Stimulated activated CD4-positive, alpha-beta T cell treated with anti-CD3 and anti-CD28 coated beads, Interleukin-1b, Interleukin-23, amount 100 ng/mL, for 4 hours (primary cell): ENCODE measurements around the gene MICU1.
"Not testable (repeated sequence)": the region's sequence is repeated elsewhere in the genome, so short reads cannot be mapped to it uniquely, and the experiment has no call there.

Experiments used
- DNase-seq, 2 donors: peaks; one replicate each; pipeline ENCODE4 v3.0.0-alpha.2; 2020; ENCODE audit warnings: low read depth in 2 of 2

MICU1 gene

GRCh38 chr10:72557362-72557761 is 68.5 kb downstream of the MICU1 start:
- no peak for DNase-seq

GRCh38 chr10:72552857-72553256 is 73.0 kb downstream of the MICU1 start:
- DNase-seq, result no peak

DNA sequence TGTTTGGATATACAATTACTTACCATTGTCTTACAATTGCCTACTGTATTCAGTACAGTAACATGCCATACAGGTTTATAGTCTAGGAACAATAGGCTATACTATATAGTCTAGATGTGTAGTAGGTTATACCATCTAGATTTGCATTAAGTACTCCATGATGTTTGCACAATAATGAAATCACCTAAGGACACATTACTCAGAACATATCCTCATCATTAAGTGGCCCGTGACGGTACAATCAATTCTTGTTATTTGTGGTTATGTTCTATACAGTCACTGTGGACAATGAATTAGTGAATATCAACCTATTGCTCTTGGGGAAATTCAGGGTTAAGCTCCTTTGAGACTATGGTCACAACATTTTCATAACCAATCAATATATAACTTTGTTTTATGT is 75.6 kb downstream of the MICU1 start:
- DNase-seq, result no peak

GRCh38 chr10:72545546-72545945 is 80.3 kb downstream of the MICU1 start:
- no peak for DNase-seq

GRCh38 chr10:72543855-72544254 is 82.0 kb downstream of the MICU1 start:
- DNase-seq, result not testable (repeated sequence)

DNA sequence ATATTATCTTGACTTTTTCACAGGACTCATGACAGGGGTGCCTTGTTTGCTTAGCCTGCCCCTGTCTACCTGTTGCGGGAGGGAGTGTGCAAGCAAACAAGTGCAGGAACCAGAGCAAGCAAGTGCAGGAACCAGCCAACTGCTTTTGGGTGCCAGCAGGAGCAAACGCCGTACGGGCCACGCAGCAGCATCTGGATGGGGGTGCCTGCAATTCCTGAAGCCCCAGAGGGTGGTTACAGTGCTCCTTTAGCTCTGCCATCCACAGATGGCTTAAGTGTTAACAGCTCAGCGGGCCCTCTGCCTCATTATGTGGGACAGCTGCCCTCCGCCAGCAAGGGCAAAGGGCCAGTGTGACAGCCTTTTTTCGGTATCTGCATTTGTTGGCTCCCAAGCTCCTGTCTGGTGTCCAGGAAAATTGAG is 83.5 kb downstream of the MICU1 start:
- no peak for DNase-seq

- no peak for DNase-seq
Observed at GRCh38 chr10:72541337-72541736, 84.5 kb downstream of the MICU1 start.

DNA sequence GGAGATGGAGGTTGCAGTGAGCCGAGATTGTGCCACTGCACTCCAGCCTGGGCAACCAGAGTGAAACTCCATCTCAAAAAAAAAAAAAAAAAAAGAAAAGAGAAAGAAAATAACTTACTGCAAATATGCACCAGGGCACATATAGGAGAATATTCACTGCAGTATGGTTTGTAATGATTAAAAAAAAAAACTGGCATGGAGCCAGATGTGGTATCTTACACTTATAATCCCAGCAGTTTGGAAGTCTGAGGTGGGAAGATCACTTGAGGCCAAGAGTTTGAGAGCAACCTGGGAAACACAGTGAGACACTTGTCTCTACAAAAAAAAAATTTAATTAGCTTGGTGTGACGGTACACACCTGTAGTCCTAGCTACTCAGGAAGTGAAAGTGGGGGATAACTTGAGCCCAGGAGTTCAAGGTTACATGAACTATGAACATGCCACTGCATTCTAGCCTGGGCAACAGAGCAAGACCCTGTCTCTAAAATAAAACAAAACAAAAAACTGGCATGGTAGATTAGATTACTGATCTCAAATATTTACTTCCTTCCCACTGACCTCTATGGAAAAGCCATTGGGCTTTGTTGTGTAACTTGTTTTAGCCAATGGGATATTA is 85.6 kb downstream of the MICU1 start:
- no peak for DNase-seq

GRCh38 chr10:72539137-72539536 is 86.7 kb downstream of the MICU1 start:
- no peak for DNase-seq

DNA sequence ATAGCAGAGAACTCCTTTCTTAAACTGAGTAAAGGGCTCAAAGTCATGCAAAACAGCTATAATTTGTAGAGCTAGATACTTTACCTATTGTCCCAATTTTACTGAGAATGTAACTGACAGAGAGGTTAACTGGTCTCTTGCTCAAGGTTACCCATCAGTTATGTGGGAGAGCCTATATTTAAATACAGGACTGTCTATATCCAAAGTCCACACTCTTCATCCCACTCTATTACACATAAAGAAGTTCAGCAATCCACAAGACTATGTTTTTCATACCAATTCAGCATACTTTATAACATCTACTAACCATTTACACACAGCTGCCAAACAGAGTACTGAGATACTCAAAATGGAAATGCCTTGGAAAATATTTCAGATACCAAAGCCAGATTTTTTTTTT is 100.2 kb downstream of the MICU1 start:
- DNase-seq, result no peak

DNA sequence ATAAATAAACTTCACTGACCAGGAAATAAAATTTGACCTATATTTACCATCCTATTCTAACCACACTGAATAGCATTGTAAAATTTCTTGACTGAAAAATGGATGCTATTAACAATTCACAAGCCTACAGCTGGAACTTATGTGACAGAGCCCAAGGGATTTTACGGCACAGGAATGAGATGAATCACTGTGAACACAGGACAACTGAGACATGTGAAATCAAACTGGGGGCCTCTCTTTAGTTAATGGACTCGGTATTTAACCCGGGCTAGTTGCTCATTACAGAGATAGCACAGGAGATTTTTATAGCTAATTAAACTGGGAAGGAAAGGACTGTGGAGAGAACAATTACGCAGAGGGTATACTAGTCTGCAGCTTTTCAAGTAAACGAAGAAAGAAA is 100.6 kb downstream of the MICU1 start:
- no peak for DNase-seq

DNA sequence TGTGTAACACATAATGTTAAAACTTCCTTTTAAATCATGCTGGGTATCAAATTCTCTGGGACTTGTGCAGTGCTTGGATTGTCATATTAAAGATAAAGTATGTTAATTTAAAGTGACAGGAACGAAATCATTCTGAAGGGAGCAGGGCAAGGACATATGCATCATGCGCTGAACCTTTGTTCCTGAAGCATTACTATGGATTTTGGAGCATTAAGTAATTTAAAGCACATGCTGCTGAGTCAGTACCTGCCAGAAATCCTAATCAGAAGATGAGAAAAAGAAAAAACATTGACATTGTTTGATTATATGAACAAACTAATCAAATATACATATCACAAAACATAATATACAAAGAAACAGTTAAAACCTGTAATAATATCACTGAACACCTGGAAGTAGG is 101.4 kb downstream of the MICU1 start:
- DNase-seq, result no peak

GRCh38 chr10:72523932-72524396 is 101.9 kb downstream of the MICU1 start:
- no peak for DNase-seq

GRCh38 chr10:72523062-72523461 is 102.8 kb downstream of the MICU1 start:
- no peak for DNase-seq

DNA sequence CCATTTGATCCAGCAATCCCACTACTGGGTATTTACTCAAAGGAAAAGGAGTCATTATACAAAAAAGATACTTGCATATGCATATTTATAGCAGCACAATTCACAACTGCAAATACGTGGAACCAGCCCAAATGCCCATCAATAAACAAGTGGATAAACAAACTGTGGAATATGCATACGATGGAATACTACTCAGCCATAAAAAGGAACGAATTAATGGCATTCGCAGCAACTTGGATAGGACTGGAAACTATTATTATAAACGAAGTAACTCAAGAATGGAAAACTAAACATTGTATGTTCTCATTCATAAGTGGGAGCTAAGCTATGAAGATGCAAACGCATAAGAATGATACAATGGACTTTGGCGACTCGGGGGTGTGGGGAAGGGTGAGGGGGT is 108.6 kb downstream of the MICU1 start:
- no peak for DNase-seq

- no peak for DNase-seq
Observed at GRCh38 chr10:72515455-72515854, 110.4 kb downstream of the MICU1 start.

DNA sequence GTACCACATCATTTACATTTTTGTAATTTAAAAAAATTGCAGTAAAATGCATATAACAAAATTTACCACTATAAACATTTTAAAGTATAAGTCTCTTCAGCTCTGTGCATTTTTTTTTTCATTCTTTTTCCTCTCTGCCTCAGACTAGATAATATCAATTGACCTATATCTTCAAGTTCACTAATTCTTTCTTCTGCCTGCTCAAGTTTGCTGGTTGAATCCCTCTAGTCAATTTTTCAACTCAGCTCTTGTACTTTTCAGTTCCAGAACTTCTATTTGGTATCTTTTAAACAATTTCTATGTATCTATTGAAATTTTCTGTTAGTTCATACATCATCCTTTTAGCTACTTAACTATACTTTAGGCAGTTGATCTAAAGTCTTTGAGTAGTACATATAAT is 112.0 kb downstream of the MICU1 start:
- DNase-seq, result no peak

DNA sequence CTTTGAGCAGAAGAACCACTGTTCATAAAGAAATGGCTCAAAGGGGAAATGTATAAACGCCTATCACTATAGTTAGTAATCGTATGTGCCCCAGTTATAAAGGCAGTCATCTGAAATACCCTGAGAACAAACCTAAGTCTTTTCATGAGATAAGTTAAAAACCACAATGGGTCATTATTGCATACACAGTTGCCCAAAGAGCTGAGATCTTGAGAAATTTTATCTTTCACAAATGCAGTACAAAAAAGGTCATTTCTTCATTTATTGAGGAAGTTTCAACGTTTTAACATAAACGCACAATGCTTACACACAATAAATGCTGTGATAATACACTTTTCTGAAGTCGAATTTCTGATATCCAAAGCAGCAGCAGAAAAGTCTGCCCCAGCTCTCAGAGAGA is 114.4 kb downstream of the MICU1 start:
- no peak for DNase-seq

- no peak for DNase-seq
Observed at GRCh38 chr10:72509941-72510340, 115.9 kb downstream of the MICU1 start.

DNA sequence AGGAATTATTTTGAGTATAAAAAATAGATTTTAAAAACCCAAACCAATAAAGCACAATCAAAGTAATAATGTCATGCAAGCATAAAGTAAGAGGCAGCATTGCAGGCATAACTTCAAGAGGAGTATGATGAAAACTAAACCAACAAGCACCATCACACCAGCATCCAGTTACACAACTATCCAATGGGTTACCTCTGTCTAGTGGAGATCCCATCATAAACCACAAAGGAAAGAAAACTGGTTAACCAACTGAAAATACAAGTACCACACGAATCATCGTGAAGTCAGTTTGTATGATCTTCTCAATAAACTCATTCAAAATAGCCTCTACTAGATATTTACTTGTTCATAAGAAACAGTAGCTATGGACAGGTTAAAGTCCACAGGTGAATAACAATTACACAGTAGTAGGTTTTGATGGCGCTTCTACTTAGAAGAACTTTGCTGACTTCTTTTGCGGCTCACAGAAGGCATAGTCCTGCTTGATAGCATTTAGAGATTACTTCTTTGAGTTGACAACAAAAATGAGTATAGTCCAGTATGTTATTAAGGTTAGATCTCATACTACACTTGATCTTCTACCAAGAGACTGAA is 116.6 kb downstream of the MICU1 start:
- DNase-seq, result no peak

DNA sequence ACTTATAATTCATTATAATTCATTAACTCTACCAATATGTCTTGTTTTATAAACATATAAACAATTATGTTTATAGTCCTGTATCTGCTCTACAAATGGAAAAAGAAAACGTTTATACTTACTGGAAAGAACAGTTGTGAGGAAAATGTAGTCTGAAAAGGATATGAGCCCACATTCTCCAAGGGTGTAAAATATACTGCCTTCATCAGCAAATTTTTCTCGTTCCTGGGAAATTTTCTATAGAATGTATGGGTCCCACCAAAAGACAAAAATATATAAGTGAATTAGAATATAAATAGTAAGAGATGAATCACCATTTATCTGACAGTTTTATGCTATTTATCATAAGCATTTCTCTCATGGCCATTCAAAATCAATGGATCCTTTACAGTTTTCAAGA is 117.8 kb downstream of the MICU1 start:
- DNase-seq, result no peak

GRCh38 chr10:72506474-72506873 is 119.4 kb downstream of the MICU1 start:
- no peak for DNase-seq

GRCh38 chr10:72505435-72505834 is 120.4 kb downstream of the MICU1 start:
- DNase-seq, result no peak
